HG03520 (cell line): ENCODE results near the gene ZNF260.
"Not testable (repeated sequence)": the region's sequence is repeated elsewhere in the genome, so short reads cannot be mapped to it uniquely, and the experiment has no call there.

ENCODE experiments used
- ATAC-seq: cut with Tn5 transposase; IDR thresholded peaks from one replicate; pipeline ENCODE4 v1.9.1; 2021; ENCODE audit warnings: mild to moderate bottlenecking, moderate library complexity; ENCODE audit not compliant: unreplicated experiment

The ZNF260 gene

GRCh38 chr19:36528194-36528920 is at the start of gene ZNF260:
Gene ZNF260, minus strand, starts transcription at chr19:36528271. Its CDS starts 13,033 bp downstream, at chr19:36515238.
- ATAC-seq: peak; percentile 76

- no peak for ATAC-seq
Observed at GRCh38 chr19:36577271-36577996, 49.4 kb upstream of the ZNF260 start.

- ATAC-seq: no peak
Observed at GRCh38 chr19:36574741-36575140, 46.7 kb upstream of the ZNF260 start.

GRCh38 chr19:36573895-36574720 is 46.0 kb upstream of the ZNF260 start:
- ATAC-seq: peak; percentile 23

GRCh38 chr19:36573020-36573894 is 45.2 kb upstream of the ZNF260 start, which contains the start of gene ZNF529:
Gene ZNF529, minus strand, starts transcription at chr19:36573292. Its CDS starts 946 bp downstream, at chr19:36572346.
- peak; percentile 73 for ATAC-seq

GRCh38 chr19:36572593-36573019 is 44.5 kb upstream of the ZNF260 start:
- ATAC-seq: no peak

DNA sequence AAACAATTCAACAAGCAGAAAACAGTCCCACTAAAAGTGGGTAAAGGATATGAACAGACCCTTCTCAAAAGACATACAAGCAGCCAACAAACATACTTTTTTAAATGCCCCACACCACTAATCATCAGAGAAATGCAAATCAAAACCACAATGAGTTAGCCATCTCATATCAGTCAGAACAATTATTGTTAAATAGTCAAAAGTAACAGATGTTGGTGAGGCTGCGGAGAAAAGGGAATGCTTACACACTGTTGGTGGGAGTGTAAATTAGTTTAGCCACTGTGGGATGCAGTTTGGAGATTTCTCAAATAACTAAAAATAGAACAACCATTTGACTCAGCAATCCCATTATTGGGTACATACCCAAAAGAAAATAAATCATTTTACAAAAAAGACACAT is 36.3 kb upstream of the ZNF260 start:
- ATAC-seq: no peak

DNA sequence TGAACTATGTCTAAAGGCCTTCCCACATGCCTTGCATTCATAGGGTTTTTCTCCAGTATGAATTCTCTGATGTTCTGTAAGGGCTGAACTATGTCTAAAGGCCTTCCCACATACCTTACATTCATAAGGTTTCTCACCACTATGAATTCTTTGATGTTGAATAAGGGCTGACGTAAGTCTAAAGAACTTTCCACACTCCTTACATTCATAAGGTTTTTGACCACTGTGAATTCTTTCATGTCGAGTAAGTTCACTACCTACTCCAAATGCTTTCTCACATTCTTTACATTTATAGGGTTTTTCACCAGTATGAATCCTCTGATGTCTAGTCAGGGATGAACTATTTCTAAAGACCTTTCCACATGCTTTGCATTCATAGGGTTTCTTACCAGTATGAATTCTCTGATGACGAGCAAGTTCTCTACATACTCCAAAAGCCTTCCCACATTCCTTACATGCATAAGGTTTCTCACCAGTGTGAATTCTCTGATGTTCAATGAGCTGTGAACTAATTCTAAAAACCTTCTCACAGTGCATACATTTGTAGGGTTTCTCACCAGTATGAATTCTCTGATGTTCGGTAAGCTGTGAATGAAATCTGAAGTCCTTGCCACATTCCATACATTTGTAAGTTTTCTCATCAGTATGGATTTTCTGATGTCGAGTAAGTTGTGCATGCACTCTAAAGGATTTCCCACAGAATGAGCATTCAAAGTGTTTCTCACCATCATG is 19.1 kb upstream of the ZNF260 start:
- no peak for ATAC-seq

DNA sequence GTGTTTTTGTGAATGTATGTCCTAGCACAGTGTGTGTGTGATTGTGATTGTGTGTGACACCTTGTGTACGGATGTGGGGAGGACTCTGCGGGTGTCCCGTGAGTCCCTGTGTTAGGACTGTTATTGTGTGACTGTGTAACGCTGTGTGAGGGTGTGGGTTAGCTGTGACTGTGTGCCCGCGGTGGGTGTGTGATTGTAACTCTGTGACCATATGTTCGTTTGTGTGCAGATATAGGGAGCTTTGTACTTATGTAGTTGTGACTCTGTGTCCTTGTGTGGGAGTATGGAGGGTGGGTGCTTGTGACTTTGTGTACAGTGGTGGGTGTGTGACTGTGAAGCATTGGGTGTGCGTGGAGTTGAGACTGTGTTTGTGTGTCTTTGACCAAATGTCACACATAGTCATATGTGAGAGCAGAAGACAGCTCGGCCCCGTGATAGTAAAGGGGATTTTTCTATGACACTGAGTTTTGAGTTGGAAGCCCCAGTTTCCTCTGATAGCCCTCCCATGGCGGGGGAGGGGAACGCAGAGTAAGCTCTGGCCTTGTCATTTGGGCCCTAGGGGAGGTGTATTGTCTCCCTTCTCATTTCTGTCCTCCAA is 949 bp upstream of the ZNF260 start:
- ATAC-seq: peak; percentile 11

DNA sequence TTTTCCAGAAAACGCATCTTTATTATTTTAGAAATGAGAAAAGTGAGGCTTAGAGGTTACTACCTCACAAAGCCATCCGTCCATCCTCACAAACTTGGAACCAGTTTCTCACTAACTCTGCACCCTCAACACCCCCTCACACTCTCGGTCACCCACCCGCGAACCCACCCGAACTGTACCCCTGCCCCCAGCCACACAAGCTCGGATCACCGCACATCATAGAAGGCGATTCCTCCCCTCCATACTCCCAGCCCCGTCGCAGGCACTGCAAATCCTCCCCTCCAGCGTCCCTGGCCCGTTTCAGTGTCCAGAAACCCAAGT is 238 bp downstream of the ZNF260 start:
- no peak for ATAC-seq

GRCh38 chr19:36527341-36527740 is 730 bp downstream of the ZNF260 start:
- ATAC-seq: no peak

GRCh38 chr19:36526581-36526980 is 1.5 kb downstream of the ZNF260 start:
- ATAC-seq: no peak

GRCh38 chr19:36524617-36525016 is 3.5 kb downstream of the ZNF260 start:
- ATAC-seq: no peak

GRCh38 chr19:36514012-36514612 is 14.0 kb downstream of the ZNF260 start:
- ATAC-seq: no peak

DNA sequence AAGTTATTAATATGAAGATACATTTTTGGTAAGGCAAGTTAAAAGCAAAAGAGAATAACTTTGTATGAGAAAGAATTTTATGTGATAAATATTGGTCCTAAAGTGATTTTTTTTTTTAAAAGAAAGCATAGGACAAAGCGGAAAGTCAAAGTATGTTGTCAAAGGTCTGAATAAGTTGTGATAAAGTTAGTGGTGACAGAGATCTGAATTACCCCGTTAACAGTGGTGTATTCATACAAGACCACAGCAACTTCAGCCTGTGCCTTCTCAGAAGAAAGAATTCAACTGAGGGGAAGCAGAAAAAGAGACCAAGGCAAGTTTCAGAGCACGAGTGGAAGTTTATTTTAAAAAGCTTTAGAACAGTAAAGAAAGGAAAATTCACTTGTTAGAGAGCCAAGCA is 19.7 kb downstream of the ZNF260 start:
- no peak for ATAC-seq

DNA sequence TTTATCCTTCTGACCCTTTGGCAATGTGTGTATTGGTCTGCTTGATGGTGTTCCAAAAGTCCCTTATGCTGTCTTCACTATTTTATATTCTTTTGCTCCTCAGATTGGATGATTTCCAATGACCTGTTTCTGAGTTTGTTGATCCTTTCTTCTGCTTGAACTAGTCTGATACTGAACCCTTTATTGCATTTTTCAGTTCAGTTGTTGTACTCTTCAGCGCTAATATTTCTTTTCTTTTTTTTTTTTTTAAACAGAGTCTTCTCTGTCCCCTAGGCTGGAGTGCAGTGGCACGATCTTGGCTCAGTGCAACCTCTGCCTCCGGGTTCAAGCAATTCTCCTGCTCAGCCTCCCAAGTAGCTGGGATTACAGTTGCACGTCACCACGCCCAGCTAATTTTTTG is 26.1 kb downstream of the ZNF260 start:
- no peak for ATAC-seq

DNA sequence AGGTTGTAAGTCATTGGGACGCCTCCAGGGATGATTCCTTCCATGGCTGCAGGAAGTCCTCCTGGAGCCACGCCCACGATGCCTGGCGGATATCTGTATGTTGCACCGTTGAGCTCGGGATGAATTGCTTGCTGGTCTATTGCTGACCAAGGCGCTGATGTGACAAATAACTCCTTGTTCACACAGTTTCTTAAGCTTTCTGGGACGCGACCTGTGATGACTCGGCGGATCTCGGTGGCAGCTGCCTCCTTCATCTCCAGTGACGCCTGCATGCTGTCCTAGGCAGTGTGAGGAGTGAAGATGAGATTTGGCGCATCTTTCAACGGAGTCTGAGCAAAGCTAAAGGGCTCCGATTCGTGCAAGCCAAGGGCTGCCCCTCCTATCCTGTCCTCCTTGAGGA is 31.1 kb downstream of the ZNF260 start:
- no peak for ATAC-seq

DNA sequence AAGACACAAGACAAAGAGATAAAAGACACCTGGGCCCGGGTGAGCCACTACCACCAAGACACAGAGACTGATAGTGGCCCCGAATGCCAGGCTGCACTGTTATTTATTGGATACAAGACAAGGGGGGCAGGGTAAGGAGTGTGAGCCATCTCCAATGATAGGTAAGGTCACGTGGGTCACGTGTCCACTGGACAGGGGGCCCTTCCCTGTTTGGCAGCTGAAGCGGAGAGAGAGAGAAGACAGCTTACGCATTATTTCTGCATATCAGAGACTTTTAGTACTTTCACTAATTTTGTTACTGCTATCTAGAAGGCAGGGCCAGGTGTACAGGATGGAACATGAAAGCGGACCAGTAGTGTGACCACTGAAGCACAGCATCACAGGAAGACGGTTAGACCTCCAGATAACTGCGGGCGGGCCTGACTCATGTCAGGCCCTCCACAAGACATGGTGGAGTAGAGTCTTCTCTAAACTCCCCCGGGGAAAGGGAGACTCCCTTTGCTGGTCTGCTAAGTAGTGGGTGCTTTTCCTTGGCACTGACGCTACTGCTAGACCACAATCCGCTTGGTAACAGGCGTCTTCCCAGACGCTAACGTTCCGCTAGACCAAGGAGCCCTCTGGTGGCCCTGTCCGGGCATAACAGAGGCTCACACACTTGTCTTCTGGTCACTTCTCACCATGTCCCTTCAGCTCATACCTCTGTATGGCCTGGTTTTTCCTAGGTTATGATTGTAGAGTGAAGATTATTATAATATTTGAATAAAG is 35.2 kb downstream of the ZNF260 start:
- ATAC-seq: not testable (repeated sequence)
